Activated CD4-positive, alpha-beta T cell treated with anti-CD3 and anti-CD28 coated beads, Interleukin-2, Interleukin-4, amounts not matched to agents 100 ng/mL and 50 ng/mL, durations not matched to agents 16 hours and 8 hours (primary cell): ENCODE measurements around the gene PTPN1.
A peak's percentile ranks its signal among the peaks of the same experiment; 100 is the strongest.
"Not testable (repeated sequence)": the region's sequence is repeated elsewhere in the genome, so short reads cannot be mapped to it uniquely, and the experiment has no call there.

Experiments used
- DNase-seq: peaks from one replicate; pipeline ENCODE4 v3.0.0-alpha.2; 2020; ENCODE audit warnings: low spot score

PTPN1 gene

DNA sequence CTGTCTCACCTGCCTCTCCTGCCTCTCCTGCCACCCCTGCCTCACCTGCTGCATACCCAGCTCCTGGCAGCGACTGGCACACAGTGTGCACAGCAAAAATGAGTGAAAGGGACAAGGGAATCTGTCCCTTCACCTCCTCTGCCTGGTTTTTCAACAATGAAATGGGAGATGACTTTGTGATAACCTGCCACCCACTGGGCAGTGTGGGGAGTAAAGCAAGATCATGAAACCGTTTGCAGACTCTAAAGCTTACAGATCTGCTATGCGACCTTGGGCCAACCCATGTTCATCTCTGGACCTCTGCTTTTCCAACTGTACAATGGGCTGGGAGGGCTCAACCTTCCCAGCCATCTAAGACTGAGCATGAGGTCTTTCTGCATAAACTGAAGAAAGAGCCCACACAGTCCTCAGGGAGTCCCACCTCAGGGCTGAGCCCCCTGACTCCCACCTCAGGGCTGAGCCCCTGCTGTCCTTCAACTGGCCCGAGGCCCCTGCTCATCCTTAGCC, 100.1 kb downstream of the PTPN1 start:
- DNase-seq = no peak

DNA sequence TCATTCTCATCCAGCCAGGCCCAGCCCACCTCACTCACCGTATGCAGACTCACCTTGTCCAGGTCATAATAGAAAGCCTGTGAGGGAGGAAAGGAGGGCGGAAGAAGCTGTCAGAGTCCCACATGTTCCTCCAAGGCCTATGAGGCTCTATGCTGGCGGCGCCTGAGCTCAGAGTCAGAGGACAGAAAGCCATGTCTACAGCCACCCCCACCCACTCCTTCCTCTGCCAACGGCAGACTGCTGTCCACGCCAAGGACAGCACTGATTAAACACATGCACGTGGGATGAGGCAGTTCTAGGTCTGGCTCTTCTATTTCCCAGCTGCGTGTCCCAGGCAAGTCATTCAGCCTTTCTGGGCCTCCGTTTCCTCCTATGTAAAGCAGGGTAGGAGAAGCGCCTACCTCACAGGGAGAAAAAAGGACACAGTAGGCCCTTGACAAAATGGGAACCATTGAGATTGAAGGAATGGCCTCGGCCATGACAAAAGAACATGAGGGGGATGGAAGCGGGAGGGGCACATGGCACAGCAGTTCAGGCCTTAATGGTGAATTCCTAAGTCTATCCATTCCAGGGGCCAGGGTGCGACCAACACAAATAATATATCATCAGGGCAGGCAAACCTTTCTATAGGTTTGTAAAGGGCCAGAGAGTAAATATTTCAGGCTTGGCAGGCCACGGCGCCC, 101.1 kb downstream of the PTPN1 start:
- DNase-seq = no peak

DNA sequence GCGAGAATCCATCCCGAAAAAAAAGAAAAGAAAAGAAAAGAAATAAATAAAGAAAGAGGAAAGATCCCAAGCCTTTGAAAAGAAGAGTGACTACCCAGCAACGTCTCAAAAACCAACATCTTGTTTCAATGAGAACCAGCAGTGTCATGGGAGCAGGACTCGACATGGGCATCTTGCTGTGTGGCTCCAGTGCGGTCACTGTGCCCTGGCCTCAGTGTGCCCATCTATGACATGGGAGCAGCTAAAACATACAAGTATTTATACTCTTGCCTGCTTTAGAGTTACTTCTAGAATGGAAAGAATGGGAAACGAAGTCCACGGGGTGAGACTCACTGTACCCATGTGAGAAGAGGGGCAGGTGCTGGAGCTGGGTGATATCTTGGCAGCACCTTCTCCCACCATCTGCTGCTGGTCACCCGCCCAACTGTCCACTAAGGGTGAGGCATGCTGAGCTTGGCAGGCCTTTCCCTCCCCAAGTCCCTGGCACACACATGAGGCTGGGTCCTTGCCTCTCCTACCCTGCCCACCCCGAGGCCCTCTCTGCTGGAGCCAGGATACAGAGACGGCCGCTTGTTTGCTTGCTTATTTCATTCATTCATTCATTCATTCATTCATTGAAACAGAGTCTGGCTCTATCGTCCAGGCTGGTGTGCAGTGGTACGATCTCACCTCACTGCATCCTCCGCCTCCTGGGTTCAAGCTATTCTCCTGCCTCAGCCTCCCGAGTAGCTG, 103.4 kb downstream of the PTPN1 start:
- DNase-seq = no peak

DNA sequence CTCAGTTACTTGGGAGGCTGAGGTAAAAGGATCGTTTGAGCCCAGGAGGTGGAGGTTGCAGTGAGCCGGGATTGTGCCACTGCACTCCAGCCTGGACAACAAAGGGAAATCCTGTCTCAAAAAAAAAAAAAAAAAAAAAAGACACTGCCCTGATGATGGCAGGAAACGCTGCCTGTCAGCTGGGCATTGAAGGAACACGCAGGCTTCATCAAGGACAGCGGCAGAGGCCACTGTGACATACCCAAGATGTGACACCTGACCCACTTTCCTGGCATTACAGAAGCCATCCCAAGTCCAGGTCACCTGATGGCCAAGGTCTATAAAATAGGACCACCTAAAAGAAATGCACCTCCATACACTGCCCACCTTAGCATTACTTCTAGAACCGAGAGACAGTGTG, 105.2 kb downstream of the PTPN1 start:
- no peak for DNase-seq

DNA sequence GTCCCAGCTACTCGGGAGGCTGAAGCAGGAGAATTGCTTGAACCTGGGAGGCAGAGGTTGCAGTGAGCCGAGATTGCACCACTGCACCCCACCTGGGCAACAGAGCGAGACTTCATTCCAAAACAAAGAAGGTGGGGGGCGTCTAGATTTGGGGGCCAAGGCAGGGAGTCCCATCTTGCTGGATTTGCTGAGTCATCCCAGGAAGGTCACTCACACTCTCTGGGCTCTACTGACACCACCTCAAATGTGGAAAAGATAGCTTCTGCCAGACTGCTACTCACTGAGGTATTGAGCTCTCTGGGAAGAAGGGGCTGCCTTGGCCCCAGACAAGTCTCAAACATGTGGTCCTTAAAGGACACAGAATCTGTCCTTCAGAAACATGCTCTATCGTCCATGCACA, 106.8 kb downstream of the PTPN1 start:
- no peak for DNase-seq

DNA sequence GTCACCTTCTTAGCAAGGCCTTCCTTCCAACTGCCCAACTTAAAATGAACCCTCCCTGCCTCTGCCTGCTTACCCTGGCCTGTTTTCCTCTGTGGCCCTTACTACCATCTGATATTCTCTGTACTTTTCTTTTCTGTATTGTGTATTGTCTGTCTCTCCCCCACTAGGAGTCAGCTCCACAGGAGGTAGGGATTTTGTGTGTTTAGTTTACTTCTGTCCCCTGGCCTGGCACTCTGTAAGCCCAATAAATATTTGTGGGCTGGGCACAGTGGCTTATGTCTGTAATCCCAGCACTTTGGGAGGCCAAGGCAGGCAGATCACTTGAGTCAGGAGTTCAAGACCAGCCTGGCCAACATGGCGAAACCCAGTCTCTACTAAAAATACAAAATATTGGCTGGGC, 108.4 kb downstream of the PTPN1 start:
- no peak for DNase-seq

DNA sequence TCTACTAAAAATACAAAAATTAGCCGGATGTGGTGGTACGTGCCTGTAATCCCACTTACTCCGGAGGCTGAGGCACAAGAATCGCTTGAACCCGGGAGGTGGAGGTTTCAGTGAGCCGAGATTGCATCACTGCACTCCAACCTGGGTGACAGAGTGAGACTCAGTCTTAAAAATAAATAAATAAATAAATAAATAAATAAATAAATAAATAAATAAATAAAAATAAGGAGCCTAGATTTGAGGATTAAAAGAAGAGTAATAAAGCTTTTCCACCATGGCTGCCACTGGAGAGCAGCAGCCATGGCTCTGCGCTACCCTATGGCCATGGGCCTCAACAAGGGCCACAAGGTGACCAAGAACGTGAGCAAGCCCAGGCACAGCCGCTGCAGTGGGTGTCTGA, 110.3 kb downstream of the PTPN1 start:
- not testable (repeated sequence) for DNase-seq

DNA sequence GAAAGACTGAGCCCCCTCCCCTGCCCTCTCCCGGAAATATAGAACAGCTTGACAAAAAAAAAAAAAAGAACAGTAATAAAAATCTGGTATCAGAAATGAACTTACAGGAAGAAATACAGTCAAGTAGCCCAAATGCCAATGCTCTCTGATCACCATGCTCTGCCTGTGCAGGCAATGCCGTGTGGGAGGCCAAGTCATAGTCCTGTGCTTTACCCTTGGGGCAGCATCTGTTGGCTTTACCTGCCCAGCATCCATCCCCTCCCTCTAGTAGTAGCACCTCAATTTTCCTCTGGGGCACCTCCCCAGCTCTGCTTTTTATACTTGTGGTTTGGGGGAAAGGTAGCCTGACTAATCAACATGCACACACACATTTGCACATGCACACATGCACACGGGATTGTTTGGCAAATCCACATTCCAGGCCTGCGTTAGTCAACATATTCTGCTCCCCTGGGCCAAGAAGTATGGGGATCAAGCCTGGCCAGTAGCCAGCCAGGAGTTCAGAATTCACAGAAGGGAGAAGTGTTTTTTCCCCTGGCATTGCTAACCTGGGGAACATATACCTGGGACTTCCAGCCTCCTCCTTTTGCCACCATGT, 111.0 kb downstream of the PTPN1 start:
- DNase-seq = no peak

DNA sequence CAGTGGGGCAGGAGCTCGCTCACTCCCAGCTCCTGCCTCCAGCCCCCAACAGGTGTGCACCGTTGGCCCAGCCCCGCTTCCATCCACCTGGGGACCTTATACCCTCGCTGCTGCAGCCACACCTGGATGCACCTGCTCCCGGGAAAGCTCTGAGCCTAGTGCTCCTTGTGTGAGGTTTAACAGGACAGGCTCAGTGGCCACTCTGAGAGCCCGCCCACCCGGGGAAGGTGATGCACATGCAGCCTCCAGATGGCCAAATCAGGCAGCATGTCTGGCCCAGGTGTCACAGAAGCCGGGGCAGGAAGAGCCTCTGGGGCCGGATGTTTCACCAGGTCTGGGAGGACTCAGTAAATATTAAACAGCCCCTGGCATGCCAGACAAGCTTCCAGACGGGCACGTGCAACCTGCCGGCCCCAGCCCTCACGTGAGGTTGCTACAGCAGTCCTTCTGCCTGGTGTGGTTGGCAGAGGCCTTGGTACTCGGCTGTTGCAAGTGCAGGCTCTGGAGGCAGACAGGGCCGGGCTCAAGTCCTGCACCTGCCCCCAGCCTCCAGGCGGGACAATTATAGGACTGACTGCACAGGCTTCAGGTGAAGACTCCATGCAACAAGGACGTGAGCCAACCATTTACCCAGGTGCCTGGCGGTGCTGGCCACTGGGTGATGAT, 114.3 kb downstream of the PTPN1 start:
- DNase-seq = no peak

DNA sequence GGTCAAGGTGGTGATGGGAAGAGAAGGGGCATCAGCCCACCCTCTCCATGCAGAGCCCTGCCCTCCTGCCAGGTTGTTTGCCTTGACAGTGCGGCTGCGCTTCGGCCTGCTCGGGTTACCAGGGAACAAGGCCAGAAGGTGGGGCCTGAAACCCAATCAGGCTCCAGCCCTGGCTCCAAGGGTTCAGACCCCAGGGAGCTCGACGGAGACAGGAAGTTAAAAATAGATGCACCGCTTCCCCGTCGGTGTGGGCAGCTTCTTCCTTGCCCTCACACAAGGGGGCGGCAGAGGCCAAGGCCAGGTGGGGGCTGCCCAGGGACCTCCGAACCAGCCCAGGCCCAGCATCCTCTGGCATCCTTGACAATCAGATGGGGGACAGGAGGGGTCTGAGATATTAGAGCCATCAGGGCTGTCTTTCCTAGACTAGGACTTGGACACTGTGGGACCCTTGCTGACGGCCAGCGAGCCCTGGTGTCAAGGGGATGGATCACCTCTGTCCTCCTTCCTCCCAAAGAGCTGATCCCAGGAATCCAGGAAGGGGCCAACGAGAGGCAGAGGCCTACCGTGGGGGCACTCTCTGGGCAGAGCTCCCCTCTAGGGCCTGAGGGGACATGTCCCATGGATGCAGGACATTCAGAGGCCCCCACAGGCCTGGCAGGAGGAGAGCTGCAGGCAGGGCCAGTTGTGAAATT, 115.9 kb downstream of the PTPN1 start:
- peak; percentile 9 for DNase-seq

DNA sequence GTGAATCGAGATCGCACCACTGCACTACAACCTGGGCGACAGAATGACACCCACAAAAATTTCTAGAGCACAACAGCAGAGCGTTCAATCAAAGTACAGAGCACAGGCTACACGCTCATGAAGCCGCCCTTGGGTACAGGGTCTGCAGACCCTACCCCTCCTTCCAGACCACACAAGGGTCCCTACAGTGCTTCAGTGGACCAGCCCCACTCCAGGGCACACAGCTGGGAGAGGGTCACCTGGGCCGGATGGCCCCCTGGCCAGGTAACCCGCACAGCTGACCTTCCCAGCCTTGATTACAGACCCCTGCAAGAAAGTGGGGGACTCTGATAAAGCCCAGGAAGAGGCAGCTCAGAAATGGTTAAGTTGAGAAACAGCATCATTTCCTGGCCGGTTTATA, 117.6 kb downstream of the PTPN1 start:
- no peak for DNase-seq

DNA sequence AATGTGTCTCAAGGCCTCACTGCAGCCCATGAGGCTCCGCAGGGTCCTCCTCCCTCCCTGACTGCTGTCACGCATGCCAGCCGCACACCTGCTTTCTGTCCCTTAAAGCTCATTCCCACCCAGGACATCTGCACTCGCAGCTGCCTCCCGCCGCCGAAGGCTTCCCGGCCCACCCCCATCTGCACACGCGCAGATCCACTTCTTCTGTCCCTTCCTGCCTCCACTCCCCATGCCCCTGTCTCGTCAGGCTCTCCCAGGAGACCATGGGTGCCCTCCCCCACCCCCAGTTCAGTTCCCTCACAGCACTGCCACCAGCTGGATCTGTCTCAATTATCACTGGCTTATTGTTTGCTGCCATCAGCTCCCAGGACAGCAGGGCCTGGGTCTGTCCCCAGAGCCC, 118.1 kb downstream of the PTPN1 start:
- DNase-seq = no peak

DNA sequence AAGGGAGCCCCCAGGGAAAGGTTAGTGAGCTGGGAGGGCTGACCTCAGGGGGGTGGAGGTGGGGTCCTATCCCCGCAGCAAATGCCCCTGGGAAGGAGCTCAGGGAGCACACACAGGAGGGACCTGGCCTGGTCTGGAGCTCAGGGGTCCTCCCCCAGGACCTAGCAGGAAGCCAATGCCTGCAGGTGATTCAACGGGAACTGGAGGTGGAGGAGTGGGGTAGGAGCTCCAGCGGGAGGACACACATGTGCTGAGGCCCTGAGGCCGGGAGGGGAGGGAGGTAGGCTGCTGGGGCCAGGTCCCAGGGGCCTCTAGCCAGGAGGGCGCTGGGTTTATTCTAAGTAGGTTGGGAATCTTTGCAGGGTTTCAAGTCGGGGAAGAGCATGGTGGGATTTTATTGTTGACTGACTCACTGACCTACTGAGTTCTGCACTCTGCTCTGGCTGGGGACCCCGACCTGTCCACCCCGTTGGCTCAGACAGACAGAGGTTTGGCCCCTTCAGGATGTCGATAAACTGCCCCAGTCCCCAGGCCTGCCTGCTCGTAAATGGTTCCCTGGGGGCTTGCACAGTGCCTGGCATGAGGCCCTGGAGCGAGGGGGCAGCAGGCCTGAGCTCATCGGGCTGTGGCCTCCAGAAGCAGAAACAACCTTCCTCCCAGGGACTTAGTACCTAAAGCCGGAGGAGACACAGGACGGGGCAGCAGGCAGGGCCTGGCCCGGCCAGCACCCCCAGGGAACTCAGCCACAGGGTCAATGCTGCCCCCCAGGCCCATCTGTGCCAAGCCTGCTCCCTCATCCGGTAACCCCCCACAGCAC, 118.9 kb downstream of the PTPN1 start:
- DNase-seq = no peak

DNA sequence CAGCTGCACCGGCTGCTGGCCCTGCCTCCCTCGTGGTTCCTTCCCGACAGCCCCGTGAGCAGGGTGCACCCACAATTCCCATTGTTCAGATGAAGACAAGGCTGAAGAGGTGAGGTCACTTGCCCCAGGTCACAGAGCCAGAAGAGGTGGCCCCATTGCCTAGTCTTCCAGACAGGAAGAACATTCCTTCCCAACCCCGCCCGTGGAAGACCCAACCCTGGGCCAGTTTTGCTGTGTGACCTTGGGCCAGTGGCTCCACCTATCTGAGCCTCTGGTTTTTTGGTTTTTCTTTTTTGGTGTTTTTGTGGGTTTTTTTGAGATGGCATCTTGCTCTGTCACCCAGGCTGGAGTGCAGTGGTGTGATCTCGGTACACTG, 119.5 kb downstream of the PTPN1 start:
- no peak for DNase-seq

DNA sequence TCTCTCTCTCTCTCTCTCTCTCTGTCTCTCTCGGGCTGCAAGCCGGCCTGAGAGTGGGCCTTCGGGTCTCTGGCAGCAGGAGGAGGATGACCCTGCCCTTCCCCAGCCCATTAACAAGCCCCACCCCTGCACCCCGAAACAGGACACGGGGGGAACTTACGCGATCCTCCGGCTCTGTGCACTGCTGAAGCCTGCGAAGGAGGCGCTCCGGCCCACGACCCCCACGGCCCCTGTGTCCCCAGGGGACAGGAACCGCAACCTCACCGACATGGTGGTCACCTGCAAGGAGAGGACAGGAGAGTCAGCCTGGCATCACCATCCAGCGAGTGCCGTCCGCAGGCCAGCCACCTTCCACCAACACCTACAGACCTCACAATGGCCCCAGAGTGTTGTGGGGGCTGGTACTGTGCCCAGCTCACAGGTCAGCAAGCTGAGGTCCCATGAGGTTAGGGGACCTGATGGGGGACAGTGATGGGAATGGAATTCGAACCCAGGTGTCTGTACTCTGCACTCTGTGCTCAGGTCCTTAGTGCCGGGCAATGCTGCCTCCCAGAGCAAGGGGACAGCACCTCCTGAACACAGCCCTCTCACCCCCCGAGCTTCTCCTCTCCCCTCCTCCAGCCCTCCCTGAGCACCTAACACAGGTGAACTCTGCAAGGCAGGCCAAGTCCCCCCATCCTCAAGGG, 120.5 kb downstream of the PTPN1 start:
- DNase-seq = no peak

DNA sequence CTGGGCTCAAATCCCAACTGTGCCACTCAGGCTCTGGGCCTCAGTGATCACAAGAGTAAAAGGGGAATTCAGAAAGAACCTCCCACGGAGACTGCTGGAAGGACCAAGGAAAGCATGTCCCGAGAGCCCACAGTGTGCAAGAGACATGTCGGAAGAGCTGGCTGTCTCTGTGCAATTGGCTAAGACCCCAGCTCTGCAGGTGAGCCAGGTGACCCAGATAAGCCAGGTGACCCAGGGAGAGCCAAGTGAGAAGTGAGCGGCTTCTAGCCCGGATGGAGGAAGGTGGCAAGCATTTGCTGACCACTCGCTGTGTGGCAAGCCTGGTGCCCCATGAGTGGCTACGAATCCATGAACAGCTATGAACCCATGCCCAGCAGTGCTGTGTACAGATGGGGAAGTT, 122.1 kb downstream of the PTPN1 start:
- DNase-seq = no peak

DNA sequence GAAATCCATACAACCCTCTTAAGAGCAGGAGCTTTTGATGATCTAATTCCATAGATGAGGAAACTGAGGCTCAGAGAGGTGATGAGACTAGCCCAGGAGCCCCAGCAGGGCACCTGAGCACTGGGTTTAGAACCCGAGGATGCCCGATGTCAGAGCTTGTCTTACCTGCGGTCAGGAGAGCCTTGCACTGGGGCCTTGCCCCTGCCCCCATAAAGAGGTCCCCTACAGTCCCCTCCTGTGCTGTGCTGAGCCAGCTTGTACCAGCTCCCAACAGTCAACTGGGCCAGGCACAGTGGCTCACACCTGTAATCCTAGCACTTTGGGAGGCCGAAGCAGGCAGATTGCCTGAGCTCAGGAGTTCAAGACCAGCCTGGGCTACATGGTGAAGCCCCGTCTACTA, 122.5 kb downstream of the PTPN1 start:
- DNase-seq = no peak

DNA sequence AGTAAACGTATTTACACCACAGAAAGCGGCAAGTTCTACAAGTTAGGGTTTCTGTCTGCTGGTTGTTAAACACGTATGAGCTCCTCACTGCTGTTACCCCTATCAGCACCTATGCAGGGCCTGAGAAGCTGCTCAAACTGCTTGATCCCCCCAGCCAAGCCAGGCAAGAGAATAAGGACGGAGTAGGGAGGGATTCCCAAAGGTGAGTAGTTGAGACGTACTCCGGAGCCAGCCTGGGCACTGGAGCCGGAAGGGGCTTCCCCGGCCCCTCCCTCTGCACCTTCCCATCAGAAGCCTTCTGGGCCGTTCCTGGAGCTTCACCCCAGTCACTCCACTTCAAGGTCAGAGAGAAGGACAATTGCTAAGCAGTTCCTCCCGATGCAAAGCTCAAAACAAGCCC, 123.2 kb downstream of the PTPN1 start:
- no peak for DNase-seq

DNA sequence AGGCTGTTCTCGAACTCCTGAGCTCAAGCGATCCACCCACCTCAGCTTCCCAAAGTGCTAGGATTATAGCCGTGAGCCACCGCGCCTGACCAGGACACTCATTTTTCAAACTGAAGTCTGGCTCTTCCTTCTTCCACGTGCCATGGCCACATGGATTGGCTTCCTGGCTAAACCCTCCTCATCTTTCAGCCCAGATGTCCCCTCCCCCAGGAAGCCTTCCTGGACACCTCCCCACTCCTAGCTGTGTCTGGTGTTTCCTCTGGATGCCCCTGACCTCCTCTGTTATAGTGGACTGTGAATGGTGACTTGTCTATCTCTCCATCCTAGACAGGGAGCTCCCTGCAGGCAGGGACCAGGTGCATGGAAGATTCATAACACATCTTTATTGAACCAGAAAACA, 124.0 kb downstream of the PTPN1 start:
- DNase-seq = no peak
